KMS-11 (cell line): ENCODE data around the gene ADAM30.

Experiments used
- H2AFZ ChIP-seq: fragments of 200-600 bp; sonication (generic); 2 replicates; pipeline ENCODE4 v1.6.1; 2016; ENCODE audit warnings: antibody characterized with exemption, mixed run types, low read depth
- H3K27ac ChIP-seq: fragments of 200-600 bp; sonication (generic); 2 replicates; pipeline ENCODE4 v1.6.1; 2016; ENCODE audit warnings: mild to moderate bottlenecking, mixed run types
- H3K27me3 ChIP-seq: fragments of 200-600 bp; sonication (generic); 2 replicates; pipeline ENCODE4 v1.6.1; 2017; ENCODE audit warnings: mild to moderate bottlenecking, low read depth, mixed run types, moderate library complexity; ENCODE audit not compliant: insufficient read depth
- H3K36me3 ChIP-seq: fragments of 200-600 bp; sonication (generic); 2 replicates; pipeline ENCODE4 v1.6.1; 2017; ENCODE audit warnings: mild to moderate bottlenecking, mixed run types; ENCODE audit not compliant: insufficient read depth
- H3K4me1 ChIP-seq: fragments of 200-600 bp; sonication (generic); 2 replicates; pipeline ENCODE4 v1.6.1; 2016; ENCODE audit warnings: mild to moderate bottlenecking, low read depth, mixed run types; ENCODE audit not compliant: poor library complexity, severe bottlenecking
- H3K4me2 ChIP-seq: fragments of 200-600 bp; sonication (generic); 2 replicates; pipeline ENCODE4 v1.7.0; 2016; ENCODE audit warnings: mild to moderate bottlenecking, mixed run types
- H3K4me3 ChIP-seq: fragments of 200-600 bp; sonication (generic); IDR thresholded peaks from 2 replicates; pipeline ENCODE4 v1.6.1; 2017; ENCODE audit warnings: low read depth, low read length, mixed read lengths; ENCODE audit not compliant: insufficient read depth
- H3K79me2 ChIP-seq: fragments of 200-600 bp; sonication (generic); 2 replicates; pipeline ENCODE4 v1.6.1; 2016; ENCODE audit warnings: low read depth, mixed run types; ENCODE audit not compliant: insufficient read depth
- H3K9ac ChIP-seq: fragments of 200-600 bp; sonication (generic); 2 replicates; pipeline ENCODE4 v1.6.1; 2016; ENCODE audit warnings: mild to moderate bottlenecking, mixed run types
- H4K20me1 ChIP-seq: fragments of 200-600 bp; sonication (generic); 2 replicates; pipeline ENCODE4 v1.6.1; 2016; ENCODE audit warnings: mild to moderate bottlenecking, mixed run types; ENCODE audit not compliant: insufficient read depth
- TF ChIP-seq, protein P1 (sequence below): fragments of 200-600 bp; sonication (generic); conservative IDR thresholded peaks from 2 replicates; pipeline ENCODE4 v1.6.1; 2017; ENCODE audit warnings: low read depth, mild to moderate bottlenecking, antibody characterized with exemption, low read length, moderate library complexity, mixed read lengths

Gene ADAM30

DNA sequence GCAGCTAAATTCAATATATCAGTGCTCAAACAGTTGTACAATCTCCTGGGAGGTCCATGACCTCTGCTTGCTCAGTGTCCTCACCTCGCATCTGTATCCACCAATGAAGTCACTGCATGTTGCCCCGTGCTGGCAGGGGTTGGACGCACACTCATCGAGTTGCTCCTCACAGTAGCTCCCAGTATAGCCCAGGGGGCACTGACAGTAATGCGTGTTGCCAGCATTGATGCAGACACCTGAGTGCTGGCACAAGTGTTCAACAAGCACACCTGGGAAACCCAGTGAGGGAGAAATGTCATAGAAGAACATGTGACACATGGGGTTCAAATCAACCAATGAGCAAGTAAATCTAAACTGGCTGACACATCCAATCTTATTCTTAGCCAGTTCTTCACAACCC, 40.9 kb upstream of the ADAM30 start:
- H4K20me1 ChIP-seq: no peaks in the 10 kb centered on the region
- H3K27me3 ChIP-seq: no peaks in the 10 kb centered on the region
- no peak overlapping the region for H3K27ac ChIP-seq
- no peak overlapping the region for H3K4me3 ChIP-seq
- H3K36me3 ChIP-seq: no peaks in the 10 kb centered on the region
- no peak overlapping the region for H2AFZ ChIP-seq
- H3K79me2 ChIP-seq: no peaks in the 10 kb centered on the region
- no peak overlapping the region for H3K4me2 ChIP-seq
- TF ChIP-seq, protein P1, sequence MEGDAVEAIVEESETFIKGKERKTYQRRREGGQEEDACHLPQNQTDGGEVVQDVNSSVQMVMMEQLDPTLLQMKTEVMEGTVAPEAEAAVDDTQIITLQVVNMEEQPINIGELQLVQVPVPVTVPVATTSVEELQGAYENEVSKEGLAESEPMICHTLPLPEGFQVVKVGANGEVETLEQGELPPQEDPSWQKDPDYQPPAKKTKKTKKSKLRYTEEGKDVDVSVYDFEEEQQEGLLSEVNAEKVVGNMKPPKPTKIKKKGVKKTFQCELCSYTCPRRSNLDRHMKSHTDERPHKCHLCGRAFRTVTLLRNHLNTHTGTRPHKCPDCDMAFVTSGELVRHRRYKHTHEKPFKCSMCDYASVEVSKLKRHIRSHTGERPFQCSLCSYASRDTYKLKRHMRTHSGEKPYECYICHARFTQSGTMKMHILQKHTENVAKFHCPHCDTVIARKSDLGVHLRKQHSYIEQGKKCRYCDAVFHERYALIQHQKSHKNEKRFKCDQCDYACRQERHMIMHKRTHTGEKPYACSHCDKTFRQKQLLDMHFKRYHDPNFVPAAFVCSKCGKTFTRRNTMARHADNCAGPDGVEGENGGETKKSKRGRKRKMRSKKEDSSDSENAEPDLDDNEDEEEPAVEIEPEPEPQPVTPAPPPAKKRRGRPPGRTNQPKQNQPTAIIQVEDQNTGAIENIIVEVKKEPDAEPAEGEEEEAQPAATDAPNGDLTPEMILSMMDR: no peak
- H3K4me1 ChIP-seq: no peaks in the 10 kb centered on the region
- H3K9ac ChIP-seq: no peak overlapping the region

DNA sequence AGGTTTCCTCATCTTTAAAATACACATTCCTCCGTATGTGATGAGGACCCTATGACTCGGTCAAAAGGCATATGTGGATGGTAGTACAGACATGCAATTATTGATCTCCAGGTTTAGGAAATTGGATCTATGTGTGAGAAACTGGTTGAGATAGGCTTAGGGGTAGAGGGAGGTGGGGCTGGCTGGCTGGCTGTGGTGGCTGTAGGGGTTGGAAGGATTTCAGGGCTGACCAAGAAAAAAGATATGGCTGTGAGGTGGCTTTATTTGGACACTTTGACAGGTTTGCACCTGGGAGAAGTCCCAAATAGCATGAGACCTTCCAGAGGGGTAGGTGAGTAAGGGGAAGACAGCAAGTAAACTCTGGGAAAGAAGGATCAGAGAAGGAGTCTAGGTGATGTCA, 39.6 kb upstream of the ADAM30 start:
- no peaks in the 10 kb centered on the region for H4K20me1 ChIP-seq
- H3K36me3 ChIP-seq: no peaks in the 10 kb centered on the region
- TF ChIP-seq, protein P1: no peak
- H3K4me1 ChIP-seq: no peaks in the 10 kb centered on the region
- no peak overlapping the region for H3K27ac ChIP-seq
- no peak overlapping the region for H3K4me3 ChIP-seq
- H3K4me2 ChIP-seq: no peak overlapping the region
- H3K79me2 ChIP-seq: no peaks in the 10 kb centered on the region
- H3K27me3 ChIP-seq: no peaks in the 10 kb centered on the region
- no peak overlapping the region for H3K9ac ChIP-seq
- H2AFZ ChIP-seq: no peak overlapping the region

DNA sequence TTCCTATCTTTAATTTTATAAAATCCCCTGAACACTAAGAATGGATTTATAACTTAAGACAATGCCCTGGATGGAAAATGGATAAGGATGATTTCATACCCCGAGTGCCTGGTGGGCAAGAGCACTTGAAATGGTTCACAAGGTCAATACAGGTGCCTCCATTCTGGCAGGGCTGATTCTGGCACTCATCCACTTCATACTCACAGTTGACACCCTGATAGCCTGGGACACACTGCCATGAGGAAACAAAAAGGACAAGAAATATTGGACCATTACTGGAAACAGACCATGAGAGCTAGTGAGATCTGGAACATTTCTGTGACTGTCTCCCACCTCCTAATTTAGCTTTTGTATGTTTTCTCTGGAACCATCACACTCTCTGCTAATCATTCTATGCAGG, 39.1 kb upstream of the ADAM30 start:
- H3K27ac ChIP-seq: no peak overlapping the region
- no peaks in the 10 kb centered on the region for H3K79me2 ChIP-seq
- H3K36me3 ChIP-seq: no peaks in the 10 kb centered on the region
- H2AFZ ChIP-seq: no peak overlapping the region
- no peaks in the 10 kb centered on the region for H4K20me1 ChIP-seq
- H3K4me2 ChIP-seq: no peak overlapping the region
- H3K4me3 ChIP-seq: no peak overlapping the region
- no peaks in the 10 kb centered on the region for H3K4me1 ChIP-seq
- TF ChIP-seq, protein P1: no peak
- H3K27me3 ChIP-seq: no peaks in the 10 kb centered on the region
- H3K9ac ChIP-seq: no peak overlapping the region

DNA sequence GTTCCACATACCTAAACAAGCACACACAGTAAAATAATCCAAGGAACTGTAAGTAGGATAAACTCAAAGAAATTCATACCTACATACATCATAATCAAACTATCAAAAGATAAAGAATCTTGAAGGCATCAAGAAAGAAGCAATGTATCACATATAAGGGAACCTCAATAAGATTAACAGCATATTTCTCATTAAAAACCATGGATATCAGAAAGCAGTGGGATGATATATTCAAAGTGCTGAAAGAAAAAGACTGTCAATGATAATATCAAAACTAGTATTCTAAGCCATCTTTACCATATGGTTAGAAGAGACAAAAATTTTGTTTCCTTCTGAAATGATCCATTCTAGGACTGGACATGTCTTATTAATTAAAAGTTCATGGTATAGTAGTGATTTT, 37.1 kb upstream of the ADAM30 start:
- Histone ChIP-seq H3K9ac (no peak overlapping the region), H3K36me3 (no peaks in the 10 kb centered on the region), H4K20me1 (no peaks in the 10 kb centered on the region), H3K4me1 (no peaks in the 10 kb centered on the region), H3K27ac (no peak overlapping the region), H3K4me2 (no peak overlapping the region), H3K4me3 (no peak overlapping the region), H3K27me3 (no peaks in the 10 kb centered on the region), H2AFZ (no peak overlapping the region), H3K79me2 (no peaks in the 10 kb centered on the region)
- TF ChIP-seq, protein P1: no peak
